ENCODE data around the gene HOOK1.

HOOK1 gene

GRCh38 chr1:59805554-59805953 lies 9.2 kb upstream of the HOOK1 start:
- no peak for TF ChIP-seq CTCF (IDR thresholded peaks at IDR 0.05)

GRCh38 chr1:59814180-59814900 lies 409 bp upstream of the HOOK1 start:
- TF ChIP-seq CTCF (IDR thresholded peaks at IDR 0.05) = no peak

- TF ChIP-seq CTCF (IDR thresholded peaks at IDR 0.05) = no peak
Measured at GRCh38 chr1:59815892-59816291, 1.1 kb downstream of the HOOK1 start.

- no peak for TF ChIP-seq CTCF (IDR thresholded peaks at IDR 0.05)
Measured at GRCh38 chr1:59816318-59816878, 1.6 kb downstream of the HOOK1 start.

- TF ChIP-seq CTCF (IDR thresholded peaks at IDR 0.05) = no peak
Measured at GRCh38 chr1:59819566-59820438, 5.1 kb downstream of the HOOK1 start.

- TF ChIP-seq CTCF (IDR thresholded peaks at IDR 0.05) = no peak
Measured at GRCh38 chr1:59827055-59827643, 12.4 kb downstream of the HOOK1 start.

GRCh38 chr1:59828160-59828559 lies 13.4 kb downstream of the HOOK1 start:
- TF ChIP-seq CTCF (IDR thresholded peaks at IDR 0.05) = no peak

All from LNCAP (cell line).